Measurements from ENCODE around the gene CPLX1. TPM values are rescaled to one million over a fixed set of nuclear protein-coding genes. Genes with fewer than 3 reads are reported as not detected.

Gene CPLX1
- total RNA-seq, 4 donors from 2014 or later: 0.12 to 0.34 (median 0.13) TPM; not detected in 1

- intact Hi-C loops (cut with DNase I; ENCODE audit: low total_unique reads): no loop called here
- 29 to 62% methylated on average over 1 of the region's 1 CpG for WGBS, 2 donors
Observed at GRCh38 chr4:855880-856224, 29.9 kb upstream of the CPLX1 start.

GRCh38 chr4:854356-854755, 28.4 kb upstream of the CPLX1 start:
- no peak overlapping the region for H3K4me3 ChIP-seq (ENCODE audit: low read depth, poor library complexity, severe bottlenecking)
- intact Hi-C loops (cut with DNase I; ENCODE audit: low total_unique reads): no loop called here
- 94 to 97% methylated on average over 11 of the region's 11 CpGs for WGBS, 2 donors

More at GRCh38 chr4:855880-856224, 29.9 kb upstream of the CPLX1 start:
- DNase-seq (ENCODE audit: low spot score in 2 of 2): no peak
- TF ChIP-seq POLR2A (IDR thresholded peaks at IDR 0.05) (no peak), CTCF (IDR thresholded peaks at IDR 0.05) (no peak)
- H3K4me3 ChIP-seq (ENCODE audit: low read depth, poor library complexity, severe bottlenecking): no peak overlapping the region

GRCh38 chr4:853416-853781, 27.5 kb upstream of the CPLX1 start:
- 93 to 95% methylated on average over 33 of the region's 33 CpGs for WGBS, 2 donors
- intact Hi-C loops (cut with DNase I; ENCODE audit: low total_unique reads): no loop called here
- TF ChIP-seq CTCF (IDR thresholded peaks at IDR 0.05) (no peak), POLR2A (IDR thresholded peaks at IDR 0.05) (no peak)
- no peak for DNase-seq (ENCODE audit: low spot score in 2 of 2)
- no peak overlapping the region for H3K4me3 ChIP-seq (ENCODE audit: low read depth, poor library complexity, severe bottlenecking)

More at GRCh38 chr4:854356-854755, 28.4 kb upstream of the CPLX1 start:
- DNase-seq (ENCODE audit: low spot score in 2 of 2): no peak
- no peak for TF ChIP-seq CTCF (IDR thresholded peaks at IDR 0.05)
- TF ChIP-seq POLR2A (IDR thresholded peaks at IDR 0.05): no peak

GRCh38 chr4:851701-852430, 25.9 kb upstream of the CPLX1 start:
- no peak for DNase-seq (ENCODE audit: low spot score in 2 of 2)
- no peak overlapping the region for H3K4me3 ChIP-seq (ENCODE audit: low read depth, poor library complexity, severe bottlenecking)
- WGBS, 2 donors: 92 to 93% methylated on average over 31 to 33 of the region's 33 CpGs
- intact Hi-C loops (cut with DNase I; ENCODE audit: low total_unique reads): no loop called here
- no peak for TF ChIP-seq CTCF (IDR thresholded peaks at IDR 0.05)
- TF ChIP-seq POLR2A (IDR thresholded peaks at IDR 0.05): no peak

- no peak for DNase-seq (ENCODE audit: low spot score in 2 of 2)
- WGBS, 2 donors: 84 to 92% methylated on average over 13 to 17 of the region's 18 CpGs
- intact Hi-C loops (cut with DNase I; ENCODE audit: low total_unique reads): no loop called here
- H3K4me3 ChIP-seq (ENCODE audit: low read depth, poor library complexity, severe bottlenecking): no peak overlapping the region
- TF ChIP-seq CTCF (IDR thresholded peaks at IDR 0.05) (no peak), POLR2A (IDR thresholded peaks at IDR 0.05) (no peak)
Observed at GRCh38 chr4:850323-850945, 24.5 kb upstream of the CPLX1 start.
